HG02610 (cell line): ENCODE data around the gene GMIP.
"Not testable (repeated sequence)": the region's sequence is repeated elsewhere in the genome, so short reads cannot be mapped to it uniquely, and the experiment has no call there.

Experiments
- ATAC-seq: cut with Tn5 transposase; IDR thresholded peaks from one replicate; pipeline ENCODE4 v1.9.1; 2021; ENCODE audit warnings: mild to moderate bottlenecking, moderate library complexity; ENCODE audit not compliant: unreplicated experiment

The GMIP gene, protein sequence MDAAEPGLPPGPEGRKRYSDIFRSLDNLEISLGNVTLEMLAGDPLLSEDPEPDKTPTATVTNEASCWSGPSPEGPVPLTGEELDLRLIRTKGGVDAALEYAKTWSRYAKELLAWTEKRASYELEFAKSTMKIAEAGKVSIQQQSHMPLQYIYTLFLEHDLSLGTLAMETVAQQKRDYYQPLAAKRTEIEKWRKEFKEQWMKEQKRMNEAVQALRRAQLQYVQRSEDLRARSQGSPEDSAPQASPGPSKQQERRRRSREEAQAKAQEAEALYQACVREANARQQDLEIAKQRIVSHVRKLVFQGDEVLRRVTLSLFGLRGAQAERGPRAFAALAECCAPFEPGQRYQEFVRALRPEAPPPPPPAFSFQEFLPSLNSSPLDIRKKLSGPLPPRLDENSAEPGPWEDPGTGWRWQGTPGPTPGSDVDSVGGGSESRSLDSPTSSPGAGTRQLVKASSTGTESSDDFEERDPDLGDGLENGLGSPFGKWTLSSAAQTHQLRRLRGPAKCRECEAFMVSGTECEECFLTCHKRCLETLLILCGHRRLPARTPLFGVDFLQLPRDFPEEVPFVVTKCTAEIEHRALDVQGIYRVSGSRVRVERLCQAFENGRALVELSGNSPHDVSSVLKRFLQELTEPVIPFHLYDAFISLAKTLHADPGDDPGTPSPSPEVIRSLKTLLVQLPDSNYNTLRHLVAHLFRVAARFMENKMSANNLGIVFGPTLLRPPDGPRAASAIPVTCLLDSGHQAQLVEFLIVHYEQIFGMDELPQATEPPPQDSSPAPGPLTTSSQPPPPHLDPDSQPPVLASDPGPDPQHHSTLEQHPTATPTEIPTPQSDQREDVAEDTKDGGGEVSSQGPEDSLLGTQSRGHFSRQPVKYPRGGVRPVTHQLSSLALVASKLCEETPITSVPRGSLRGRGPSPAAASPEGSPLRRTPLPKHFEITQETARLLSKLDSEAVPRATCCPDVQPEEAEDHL

GRCh38 chr19:19643158-19644053 is at the start of gene GMIP:
Gene GMIP, minus strand, starts transcription at chr19:19643657. Its CDS starts 128 bp downstream, at chr19:19643529.
- ATAC-seq, result peak; percentile 66

- ATAC-seq, result no peak
Observed at GRCh38 chr19:19691683-19692082, 48.2 kb upstream of the GMIP start.

DNA sequence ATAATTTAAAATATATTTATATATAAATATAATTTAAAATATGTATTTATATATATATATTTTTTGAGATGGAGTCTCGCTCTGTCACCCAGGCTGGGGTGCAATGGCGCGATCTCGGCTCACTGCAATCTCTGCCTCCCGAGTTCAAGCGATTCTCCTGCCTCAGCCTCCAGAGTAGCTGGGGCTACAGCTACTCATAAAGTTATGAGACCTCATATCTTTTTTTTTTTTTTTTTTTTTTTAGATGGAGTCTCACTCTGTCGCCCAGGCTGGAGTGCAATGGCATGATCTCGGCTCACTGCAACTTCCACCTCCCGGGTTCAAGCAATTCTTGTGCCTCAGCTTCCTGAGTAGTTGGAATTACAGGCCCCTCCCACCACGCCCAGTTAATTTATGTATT is 45.6 kb upstream of the GMIP start:
- not testable (repeated sequence) for ATAC-seq

GRCh38 chr19:19687090-19687489 is 43.6 kb upstream of the GMIP start:
- ATAC-seq, result no peak

DNA sequence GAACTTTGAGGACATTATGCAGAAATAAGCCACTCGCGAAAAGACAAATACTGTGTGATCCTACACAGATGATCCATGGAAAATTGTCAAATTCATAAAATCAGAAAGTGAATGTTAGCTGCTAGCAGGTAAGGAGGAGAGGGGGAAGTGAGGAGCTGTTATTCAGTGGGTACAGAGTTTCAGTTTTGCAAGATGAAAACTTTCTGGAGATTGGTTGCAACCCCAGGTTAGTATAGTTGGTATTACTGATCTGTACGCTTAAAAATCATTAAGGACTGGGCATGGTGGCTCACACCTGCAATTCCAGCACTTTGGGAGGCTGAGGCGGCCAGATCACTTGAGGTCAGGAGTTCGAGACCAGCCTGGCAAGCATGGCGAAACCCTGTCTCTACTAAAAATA is 43.1 kb upstream of the GMIP start:
- no peak for ATAC-seq

DNA sequence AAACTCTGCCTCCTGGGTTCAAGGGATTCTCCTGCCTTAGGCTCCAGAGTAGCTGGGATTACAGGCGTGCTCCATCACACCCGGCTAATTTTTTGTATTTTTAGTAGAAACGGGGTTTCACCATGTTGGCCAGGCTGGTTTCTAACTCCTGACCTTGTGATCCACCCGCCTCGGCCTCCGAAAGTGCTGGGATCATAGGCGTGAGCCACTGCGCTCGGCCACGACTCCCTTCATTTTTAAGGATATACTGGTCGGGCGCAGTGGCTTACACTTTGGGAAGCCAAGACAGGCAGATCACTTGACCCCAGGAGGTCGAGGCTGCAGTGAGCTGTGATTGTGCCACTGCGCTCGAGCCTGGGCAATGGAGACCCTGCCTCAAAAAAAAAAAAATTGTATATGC is 42.7 kb upstream of the GMIP start:
- ATAC-seq, result not testable (repeated sequence)

DNA sequence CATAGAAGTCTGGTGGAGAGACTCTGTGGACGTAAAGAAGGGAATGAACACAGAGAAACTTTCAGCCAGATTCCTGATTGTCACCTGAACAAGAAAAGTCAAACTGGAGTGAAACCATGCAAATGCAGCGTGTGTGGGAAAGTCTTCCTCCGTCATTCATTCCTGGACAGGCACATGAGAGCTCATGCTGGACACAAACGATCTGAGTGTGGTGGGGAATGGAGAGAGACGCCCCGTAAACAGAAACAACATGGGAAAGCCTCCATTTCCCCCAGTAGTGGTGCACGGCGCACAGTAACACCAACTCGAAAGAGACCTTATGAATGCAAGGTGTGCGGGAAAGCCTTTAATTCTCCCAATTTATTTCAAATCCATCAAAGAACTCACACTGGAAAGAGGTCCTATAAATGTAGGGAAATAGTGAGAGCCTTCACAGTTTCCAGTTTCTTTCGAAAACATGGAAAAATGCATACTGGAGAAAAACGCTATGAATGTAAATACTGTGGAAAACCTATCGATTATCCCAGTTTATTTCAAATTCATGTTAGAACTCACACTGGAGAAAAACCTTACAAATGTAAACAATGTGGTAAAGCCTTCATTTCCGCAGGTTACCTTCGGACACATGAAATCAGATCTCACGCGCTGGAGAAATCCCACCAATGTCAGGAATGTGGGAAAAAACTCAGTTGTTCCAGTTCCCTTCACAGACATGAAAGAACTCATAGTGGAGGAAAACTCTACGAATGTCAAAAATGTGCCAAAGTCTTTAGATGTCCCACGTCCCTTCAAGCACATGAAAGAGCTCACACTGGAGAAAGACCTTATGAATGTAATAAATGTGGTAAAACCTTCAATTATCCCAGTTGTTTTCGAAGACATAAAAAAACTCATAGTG is 36.0 kb upstream of the GMIP start:
- no peak for ATAC-seq

- no peak for ATAC-seq
Observed at GRCh38 chr19:19677579-19677978, 34.1 kb upstream of the GMIP start.

- ATAC-seq, result no peak
Observed at GRCh38 chr19:19674315-19674714, 30.9 kb upstream of the GMIP start.

DNA sequence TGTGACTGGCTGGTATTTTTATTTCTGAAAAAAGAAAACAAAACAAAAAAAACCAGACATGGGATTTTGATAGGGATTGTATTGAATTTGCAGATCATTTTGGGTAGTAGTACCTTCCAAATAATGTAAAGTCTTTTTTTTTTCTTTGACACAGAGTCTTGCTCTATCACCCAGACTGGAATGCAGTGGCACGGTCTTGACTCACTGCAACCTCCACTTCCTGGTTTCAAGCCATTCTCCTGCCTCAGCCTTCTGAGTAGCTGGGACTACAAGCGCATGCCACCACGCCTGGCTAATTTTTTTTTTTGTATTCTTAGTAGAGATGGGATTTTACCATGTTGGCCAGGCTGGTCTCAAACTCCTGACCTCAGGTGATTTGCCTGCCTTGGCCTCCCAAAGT is 29.4 kb upstream of the GMIP start:
- no peak for ATAC-seq

GRCh38 chr19:19670070-19670551 is 26.7 kb upstream of the GMIP start:
- no peak for ATAC-seq

DNA sequence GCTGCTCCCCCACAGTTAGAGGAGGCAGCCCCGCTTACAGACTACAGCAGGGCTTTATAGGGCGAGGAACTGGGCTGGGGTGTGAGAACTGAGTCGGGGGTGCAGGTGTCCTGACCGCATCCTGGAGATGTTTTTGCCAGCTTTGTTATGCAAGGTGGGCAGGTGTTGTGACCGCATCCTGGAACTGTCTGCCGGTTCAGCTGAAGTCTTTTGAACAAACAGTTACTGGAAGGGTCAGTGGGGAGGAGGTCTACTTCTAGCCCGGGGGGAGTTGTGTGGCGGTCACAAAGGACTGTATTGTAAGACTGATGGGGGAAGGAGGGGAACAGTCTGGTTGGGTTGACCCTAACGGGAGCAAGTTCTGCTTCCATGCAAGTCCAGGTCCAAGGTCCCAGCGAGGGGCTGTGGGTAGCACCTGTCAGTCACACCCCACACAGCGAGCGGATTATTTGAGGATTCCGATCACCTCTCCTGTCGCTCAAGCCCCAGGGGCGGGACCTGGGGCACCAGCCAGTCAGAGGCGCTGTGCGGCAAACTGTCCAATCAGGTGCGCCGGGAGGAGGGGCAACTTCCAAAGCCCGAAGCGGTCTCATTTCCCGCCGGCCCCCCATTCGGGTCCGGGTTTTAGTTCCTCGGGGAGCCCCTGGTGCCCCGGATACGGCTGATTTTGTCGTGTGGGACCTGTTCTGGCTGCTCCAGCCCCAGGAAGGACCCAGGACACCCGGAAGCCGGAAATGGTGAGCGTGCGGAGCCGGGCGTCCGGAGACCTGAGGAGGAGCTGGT is 25.0 kb upstream of the GMIP start, which contains the start of gene ZNF101:
TSS of gene ZNF101 (plus strand) at position 610 of the 783 bp plus-strand sequence. CDS start at position 735, 125 bp downstream.
- ATAC-seq, result peak; percentile 74

- ATAC-seq, result not testable (repeated sequence)
Observed at GRCh38 chr19:19665420-19665948, 22.0 kb upstream of the GMIP start.

- ATAC-seq, result peak; percentile 81
Observed at GRCh38 chr19:19663256-19664120, 20.0 kb upstream of the GMIP start, which contains the start of gene ATP13A1. Gene ATP13A1, minus strand, starts transcription at chr19:19663676. Its CDS starts 10 bp downstream, at chr19:19663666.

GRCh38 chr19:19662871-19663255 is 19.4 kb upstream of the GMIP start:
- no peak for ATAC-seq

GRCh38 chr19:19662344-19662743 is 18.9 kb upstream of the GMIP start:
- ATAC-seq, result no peak

DNA sequence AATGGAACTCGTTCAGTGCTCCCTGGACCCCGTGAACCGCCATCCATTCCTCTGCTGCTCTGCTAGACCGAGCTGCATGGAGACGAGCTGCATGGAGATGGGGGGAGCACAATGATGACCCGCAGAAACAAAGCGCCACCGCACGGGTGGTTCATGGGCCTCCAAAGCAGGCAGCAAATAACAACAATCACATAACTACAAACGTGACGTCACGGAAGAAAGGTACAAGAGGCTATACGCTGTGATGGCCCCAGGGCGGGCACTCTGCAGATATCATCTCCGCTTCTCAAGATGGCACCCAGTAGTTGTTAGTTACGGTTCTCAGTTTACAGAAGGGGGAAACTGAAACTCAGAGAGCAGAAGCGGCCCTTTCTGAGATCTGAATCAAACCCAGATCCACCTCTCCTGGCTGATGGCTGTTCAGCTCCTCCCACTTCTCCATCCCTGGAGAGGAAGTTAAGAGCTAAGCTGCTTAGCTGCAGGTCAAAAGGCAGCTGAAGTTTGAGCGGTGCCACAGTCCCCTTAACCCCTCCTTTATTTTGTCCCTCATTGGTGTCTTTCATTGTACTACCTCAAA is 18.3 kb upstream of the GMIP start:
- peak; percentile 31 for ATAC-seq
